HG02759 (cell line): ENCODE data around the gene RAB29.
A peak's percentile ranks its signal among the peaks of the same experiment; 100 is the strongest.

Experiments used
- ATAC-seq: cut with Tn5 transposase; IDR thresholded peaks from one replicate; pipeline ENCODE4 v1.9.1; 2021; ENCODE audit warnings: mild to moderate bottlenecking, moderate library complexity; ENCODE audit not compliant: unreplicated experiment

Gene RAB29

DNA sequence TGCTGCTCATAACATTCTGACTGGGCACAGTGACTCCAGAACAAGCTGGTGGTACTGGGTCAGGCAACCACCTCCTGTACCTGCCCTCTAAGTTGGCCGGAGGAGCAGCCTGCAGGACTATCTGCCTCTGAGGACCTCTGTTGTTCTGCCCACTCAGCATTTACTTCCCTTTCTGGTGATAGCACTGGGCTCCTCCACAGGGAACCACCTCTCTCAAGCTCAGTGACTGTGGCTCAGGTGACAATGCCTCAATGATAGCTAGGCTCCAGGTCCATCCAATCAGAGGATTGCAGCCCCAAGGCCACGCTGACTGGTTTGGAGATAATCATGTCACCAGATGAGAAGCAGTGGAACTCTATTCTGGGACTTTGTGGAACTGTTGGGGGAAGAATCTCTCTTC lies 21.9 kb upstream of the RAB29 start:
- ATAC-seq = no peak

DNA sequence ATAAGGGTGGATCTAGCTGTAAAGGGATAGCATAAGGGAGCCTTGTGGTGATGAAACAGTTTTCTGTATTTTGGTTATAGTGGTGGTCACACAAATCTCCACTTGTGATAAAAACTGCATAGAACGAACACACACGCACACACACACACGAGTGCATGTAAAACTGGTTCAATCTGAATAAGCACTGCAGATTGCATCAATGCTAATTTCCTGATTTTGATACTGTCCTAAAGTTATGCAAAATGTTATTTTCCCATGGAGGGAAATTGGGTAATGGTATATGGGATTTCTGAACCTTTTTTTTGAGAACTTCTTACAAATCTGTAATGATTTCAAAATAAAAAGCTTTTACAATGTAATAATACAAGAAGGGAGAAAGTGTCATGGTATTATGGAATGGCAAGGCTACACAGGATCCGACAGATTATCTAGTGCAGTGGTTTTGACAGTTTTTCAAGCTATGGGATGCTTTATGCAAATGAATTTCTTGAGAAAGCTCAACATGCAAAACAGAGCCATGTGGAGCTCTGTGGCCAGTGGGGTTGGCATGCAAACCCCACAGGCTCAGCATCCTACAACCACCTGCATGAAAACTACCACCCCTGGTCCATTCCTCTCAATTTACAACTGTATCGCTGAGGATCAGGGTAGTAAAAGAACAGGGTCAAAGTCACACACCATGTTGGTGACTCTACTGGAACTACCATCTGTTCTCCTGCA lies 18.9 kb upstream of the RAB29 start:
- ATAC-seq = peak; percentile 65

DNA sequence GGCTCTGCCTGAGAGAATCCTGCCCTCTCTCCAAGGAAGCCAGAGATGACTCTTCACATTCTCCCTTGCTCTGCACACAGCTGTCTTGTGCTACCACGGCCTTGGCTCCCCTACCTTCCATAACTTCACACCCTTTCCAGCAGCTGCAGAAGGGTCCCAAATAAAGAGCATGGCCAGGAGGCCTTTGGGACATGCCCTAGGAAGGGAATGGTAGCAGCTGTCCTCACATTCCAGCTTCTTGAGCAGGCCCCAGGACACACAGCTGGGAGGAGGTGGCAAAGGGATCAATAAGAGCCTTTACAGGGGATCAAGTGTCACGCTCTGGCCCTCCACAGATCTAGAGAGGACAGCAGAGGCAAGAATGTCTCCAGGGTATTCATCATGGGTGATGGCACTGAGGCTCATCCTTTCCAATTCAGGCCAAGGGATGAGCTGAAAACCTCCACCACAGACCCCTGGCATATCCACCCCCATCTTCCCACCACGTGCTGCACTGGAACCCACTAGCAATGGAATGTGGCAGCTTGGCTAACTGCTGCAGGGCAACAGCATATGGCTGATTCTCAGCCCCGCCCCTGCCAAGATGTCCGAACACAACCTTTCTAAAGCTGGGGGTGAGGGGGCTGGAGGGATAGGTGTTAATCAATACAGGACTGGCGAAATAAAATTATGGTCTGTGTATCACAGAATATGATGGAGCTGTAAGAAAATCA lies 17.8 kb upstream of the RAB29 start:
- peak; percentile 25 for ATAC-seq

DNA sequence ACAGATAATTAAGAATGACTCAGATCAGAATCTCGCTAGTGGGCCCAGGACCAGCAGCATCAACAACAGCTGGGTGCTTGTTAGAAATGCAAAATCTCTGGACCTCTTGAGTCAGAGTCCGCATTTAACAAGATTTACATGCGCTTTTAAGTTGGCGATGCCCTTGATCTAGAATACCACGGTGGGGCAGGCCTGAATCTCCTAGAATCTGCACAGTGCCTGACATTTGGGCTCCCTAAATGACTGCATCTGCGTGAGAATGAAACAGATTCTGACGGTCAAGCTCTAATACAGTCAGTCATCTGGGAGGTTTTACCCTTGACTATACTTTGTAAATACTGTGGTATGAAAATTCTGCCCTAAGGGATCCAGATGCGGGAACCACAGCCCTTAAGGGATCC lies 17.2 kb upstream of the RAB29 start:
- peak; percentile 66 for ATAC-seq

DNA sequence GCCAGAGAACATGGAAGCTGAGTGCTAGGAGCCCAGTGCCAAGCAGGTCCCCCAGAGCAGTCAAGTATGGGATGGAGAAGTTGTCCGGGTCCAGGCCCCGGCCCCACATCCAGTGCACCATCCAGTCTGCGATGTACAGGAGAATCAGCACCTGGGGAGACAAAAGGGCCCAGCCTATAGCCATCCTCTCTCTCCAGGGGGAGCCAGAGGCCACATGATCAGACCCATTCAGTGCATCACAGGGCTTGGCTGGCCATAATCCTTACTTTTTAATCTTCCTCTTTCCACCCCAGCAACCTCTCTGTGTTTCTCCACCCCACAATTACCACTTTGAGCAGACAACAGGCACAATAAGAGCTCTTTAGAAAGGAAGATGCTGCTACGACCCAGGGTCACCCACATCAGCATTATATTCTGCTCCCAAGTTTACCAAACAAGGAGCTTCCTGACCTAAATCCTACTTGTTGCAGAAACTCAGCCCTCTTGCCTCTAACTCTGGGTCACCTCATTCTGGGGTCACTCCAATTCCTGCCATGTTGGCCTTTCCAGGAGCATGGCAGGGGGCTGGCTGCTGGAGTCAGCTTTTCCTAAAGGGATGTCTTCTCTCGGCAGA lies 16.4 kb upstream of the RAB29 start:
- peak; percentile 46 for ATAC-seq

DNA sequence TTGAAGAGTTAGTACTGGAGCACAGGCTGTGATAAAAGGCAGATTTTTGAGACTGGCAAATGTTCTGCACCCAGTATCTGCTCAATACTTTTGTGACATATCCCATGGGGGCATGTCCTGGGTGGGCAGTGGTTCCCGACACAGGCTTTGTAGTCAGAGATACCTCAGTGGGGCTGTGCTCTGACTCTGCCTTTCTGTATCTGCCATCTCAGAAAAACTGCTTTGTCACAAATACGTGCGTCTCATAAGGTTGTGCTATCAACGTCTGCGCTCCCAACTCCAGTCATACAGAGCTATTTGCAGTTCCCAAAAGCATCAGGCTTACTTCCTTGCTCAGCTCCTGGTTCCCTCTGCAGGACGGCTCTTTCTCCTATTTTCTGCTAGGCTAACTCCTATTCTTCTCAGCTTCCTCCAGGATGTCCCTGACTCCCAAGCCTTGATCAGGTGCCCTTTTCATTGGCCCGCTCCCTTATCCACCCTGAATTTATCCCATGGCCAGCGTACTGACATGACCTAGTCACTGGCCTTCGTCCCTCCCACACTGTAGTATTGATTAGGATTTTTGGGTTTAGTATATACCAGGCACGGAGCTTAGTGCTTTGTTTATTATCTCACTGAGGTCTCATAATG lies 12.1 kb upstream of the RAB29 start:
- ATAC-seq = no peak

DNA sequence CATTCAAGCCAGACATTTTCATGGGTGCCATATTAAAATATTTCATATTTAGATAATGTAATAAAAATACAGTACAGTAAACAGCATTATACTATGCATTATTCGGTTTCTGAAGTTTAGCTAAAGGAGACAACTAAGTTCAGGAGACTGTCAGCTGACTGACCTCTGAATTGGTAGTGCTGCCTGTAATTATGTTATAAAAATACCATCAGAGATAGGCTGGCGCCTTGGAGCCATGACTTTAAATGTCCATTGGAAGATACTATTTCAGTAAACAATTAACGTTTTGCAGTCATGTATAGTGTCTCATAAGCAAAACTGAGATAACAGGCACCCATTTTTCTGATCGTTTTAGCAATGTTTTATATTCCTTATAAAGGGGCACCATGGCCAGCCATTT lies 11.3 kb upstream of the RAB29 start:
- ATAC-seq = no peak

DNA sequence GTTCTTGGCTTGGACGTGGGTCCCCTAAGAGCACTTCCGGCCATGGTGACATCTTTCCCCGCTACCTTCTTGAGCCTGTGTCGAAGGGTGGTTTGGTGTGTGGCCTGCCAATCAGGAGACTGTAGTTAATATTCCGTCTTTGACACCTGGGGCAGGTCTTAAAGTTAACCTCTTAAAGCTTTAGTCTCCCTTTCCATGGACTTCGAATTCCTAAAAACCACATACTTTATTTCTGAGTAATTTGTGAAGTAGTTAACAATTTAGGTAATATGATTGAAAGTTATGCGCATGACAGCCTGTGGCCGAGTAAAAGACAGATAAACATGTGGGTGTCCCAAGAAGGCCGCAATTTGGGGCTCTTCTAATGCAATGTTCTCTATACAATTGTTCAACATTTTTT lies 10.2 kb upstream of the RAB29 start:
- no peak for ATAC-seq

DNA sequence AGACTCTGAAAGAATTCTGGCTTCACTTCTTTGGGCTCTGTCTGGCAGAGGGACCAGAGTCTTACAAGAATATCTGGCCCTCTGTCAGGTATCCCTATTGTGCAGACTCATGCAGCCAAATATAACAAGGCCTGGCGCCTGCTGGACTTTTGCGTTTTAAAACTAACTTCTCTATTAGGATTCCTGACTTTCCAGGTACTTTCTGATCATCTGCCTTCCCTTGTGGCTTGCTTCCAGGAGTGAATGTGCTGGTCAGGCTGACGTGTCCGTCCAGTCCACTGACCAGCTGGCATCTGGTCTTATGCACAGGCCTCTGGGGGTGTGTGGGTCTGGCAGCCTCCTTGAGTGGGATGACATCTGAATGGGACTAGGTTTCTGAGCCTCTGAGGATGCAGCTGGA lies 8.6 kb upstream of the RAB29 start:
- no peak for ATAC-seq

DNA sequence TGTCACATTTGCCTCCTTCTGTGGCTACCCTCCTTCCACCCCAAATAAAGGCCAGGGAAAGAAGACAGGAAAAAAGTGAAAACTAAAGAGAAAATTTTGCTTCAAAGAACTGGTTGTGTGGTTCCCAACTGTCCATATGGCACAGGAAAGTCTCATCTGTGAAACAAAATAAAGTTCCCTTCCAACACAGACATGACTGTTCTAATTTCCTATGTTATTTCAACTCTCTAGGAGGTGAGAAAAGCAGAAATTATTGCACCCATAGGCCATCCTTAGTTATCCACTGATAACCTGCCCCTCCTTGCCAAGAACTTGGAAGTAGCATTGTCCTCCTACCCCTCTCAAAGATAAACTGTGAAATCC lies 8.1 kb upstream of the RAB29 start:
- ATAC-seq = no peak

DNA sequence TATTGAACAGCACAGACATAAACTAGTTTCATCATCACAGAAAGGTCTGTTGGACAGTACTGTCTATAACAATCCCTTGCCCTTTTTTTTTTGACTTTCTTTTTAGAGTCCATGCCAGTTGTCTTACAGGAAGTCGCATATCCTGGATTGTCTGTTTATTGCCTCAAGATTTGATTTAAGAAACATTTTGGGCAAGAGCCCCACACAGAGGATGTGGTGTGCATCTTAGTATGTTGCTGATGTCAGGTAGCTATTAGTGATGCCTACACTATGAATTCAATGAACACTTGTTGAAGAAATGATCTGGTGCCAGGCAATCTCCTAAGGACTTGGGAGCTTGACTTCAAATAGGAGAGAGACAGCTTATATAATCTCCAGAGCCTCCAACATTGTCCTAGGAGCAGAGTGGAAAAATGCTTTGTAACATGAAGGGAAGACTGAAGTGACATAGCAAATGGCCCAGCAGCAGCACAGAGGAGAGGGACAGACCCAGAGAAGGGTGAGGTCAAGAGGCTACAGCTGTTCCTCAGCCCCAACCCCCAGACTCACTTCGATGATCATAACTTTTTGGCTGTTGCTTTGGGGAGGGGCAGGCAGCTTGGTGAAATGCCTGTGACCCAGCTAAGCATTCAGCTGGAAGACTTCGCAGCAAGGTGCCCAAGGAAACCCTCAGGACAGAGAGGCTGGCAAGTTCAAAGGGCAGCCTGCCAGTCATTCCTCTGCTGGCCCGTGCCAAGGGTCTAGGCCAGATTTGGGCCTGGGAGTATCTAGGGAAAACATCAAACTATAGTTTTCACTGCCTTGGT lies 7.5 kb upstream of the RAB29 start:
- no peak for ATAC-seq

DNA sequence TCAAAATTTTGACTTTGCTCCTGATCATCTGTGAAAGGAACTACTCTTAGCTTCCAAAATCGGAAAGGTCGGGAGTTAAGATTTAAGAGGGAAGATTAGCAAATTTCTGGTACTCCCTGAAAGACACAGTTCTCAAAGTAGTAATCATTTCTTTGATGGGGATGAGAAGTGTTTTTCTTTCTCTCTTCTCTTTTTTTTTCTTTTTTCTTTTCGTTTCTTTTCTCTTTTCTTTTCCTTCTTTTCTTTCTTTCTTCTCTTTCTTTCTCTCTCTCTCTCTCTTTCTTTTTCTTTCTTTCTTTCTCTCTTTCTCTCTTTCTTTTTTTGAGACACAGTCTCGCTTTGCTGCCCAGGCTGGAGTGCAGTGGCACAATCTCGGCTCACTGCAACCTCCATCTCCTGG lies 5.1 kb upstream of the RAB29 start:
- no peak for ATAC-seq

DNA sequence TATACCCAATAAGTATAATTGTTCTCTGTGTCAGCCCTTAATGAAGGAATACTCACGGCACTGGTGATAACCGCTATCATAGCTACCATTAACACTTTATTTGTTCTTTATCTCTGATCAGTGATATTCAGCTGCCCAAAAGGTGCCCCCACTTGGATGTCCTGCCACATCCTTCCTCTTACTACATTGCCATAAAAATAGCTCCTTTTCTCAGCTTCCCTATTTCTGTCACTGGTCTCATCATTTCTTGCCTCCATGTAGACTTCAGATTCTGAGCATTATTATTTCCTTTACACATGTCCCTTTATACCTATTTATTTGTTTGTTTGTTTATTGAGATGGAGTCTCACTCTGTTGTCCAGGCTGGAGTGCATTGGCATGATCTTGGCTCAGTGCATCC lies 2.7 kb upstream of the RAB29 start:
- no peak for ATAC-seq

DNA sequence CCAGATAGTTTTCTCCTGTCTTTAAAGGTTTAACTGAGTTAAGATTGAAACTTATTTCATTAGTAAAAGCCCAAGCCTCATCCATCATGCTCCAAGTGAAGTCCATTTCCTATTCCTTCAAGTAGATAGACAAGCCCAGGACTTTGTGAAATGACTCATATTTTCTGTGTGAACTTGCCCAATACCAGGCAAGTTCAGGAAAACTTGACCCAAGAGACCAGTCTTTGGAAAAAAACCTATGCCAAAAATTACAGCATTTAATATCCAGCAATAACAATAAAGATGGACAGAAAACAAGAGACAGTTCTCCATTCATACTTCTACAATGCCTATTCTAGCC lies 405 bp upstream of the RAB29 start:
- ATAC-seq = no peak

DNA sequence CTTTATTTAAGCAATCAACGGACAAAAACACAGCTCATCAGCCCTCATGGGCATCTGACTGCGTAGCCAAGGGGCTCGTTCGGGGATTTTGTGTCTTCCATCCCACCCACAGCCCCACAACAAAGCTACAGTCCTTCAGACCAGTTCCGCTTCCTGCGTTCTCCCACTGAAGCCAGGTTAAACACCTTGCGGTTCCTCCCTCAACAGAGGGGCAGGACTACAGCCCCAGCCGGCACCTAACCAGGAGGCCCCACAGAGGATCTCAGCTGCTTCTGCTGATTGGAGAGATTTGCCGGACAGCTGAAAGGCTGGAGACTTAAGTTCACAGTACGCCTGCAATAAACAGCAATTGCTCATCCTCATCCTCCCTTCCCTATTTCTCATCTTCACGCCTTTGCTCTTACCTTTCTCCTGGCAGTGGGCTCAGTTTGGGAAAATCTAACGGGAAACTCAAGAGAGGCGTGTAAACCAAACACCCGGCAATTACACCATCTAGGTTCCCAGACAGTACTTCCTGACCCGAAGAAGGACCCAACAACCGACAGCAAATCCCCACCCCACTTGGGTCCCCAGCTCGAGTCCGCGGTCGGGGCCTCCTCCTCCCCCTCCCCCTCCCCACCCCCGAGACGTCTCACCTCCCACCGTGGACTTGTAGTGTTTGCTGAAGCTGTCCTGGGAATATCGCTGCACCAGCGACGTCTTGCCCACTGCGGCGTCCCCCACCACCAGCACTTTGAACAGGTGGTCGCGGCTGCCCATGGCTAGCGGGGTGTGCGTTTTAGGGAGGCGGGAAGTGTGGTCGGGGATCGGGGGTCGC lies 876 bp downstream of the RAB29 start:
- ATAC-seq = peak; percentile 39

DNA sequence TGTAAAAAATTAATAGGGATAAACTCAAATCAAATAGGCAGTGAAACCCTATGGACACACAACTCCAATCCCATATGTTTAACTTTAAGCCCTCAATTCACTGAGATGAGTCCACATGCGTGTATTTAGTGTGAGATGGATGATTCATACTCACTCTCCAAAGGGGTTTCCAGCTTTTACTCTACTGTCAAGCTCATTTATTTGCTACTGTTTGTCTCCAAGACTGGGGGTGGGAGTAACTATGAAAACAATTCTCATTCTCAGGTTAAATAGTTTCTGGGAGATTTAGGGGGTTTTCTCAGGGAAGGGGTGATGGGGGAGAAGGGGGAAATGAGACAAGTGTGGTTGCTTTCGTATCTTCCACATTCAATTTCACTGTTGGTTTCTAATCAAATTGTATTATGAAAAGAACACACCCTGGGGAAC lies 2.7 kb downstream of the RAB29 start:
- ATAC-seq = peak; percentile 27

DNA sequence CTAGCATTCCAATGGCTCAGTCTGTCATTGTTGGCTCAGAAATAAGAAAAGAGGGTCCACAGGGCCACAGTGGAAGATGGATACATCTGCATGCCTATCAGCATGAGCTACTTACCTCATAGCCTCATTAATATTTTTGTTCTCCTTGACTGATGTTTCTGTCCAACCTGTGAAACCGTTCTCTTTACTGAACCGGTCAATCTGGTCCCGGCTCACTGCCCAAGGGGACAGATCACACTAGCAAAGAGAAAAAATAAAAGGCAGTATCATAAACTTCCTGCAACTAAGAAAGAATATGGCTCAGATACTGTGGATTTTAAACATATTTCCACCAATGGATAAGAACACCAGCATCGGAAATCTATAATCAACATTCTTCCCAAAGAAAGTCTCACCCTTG lies 4.7 kb downstream of the RAB29 start:
- no peak for ATAC-seq

DNA sequence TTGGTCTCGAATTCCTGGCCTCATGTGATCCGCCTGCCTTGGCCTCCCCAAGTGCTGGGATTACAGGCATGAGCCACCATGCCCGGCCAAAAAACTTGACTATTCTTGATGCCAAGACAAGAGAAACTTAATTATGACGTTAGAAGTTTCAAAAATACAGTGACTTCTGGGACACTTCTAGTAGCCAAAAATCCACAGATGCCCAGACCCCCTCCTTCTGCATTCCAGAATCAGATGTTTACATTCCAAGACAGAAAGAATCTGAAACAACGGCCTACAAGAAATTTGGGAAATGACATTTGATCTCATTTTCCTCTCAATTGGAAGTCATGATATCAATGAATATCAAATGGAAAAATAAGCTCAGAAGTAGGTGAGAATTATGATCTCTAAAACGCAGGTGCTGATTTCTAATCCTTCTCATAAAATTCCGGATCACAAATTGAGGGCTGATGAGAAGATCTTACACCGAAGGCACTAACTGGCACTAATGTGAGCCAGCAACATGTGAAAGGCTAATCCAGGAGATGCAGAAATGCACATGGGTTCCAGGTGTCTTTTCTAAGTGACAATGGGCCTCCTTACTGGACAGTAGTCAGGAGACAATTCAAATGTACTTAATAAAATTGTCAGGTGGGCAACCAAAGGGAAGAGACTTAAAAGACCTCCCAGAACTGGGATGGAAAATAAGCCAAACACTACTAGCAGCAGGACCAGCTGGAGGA lies 5.5 kb downstream of the RAB29 start:
- no peak for ATAC-seq

DNA sequence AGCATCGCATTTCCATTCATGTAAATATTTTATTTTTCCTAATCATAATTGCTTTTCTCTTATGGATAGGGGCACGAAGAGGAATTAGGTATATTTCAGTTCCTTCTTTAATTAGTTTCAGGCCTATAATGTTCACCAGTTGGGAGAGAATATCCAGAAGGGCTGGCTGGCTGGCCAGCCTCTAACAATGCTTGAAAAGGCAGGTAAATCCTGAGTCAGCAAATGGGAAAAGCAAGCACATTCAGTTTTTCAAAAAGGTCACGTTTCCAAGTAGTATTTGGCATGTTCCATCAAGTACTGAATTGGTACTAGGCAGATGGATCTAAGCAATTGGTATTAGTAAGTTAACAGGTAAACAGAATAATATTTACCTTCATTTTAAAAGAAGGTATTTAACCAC lies 8.0 kb downstream of the RAB29 start:
- ATAC-seq = no peak

DNA sequence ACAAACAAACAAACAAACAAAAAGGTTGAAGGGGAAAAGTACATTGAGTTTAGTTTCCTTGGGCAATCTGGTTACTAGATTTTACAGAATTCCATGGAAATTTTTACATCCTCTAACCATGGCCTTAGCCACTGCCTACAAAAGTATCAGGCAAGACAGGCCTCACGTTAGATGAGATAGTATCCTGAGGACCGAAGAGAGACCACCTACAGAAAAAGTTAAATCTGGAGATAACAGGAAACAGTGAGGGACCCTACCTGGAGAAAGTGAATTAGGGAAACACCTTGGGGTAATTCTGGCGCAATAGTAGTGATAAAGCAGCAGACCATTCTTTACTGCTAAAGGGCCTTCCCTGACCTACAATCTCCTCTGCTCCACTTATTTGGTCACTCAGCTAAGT lies 8.7 kb downstream of the RAB29 start:
- no peak for ATAC-seq
